Ishikawa (cell line): ENCODE data around the gene HARBI1.

Experiments
- CEBPB ChIP-seq: IDR thresholded peaks from 2 replicates; pipeline ENCODE4 v1.6.1; 2012
- EP300 ChIP-seq: IDR thresholded peaks from 2 replicates; pipeline ENCODE4 v1.6.1; 2012; ENCODE audit warnings: borderline replicate concordance
- FOXM1 ChIP-seq: IDR thresholded peaks from 2 replicates; pipeline ENCODE4 v1.6.1; 2012; ENCODE audit warnings: low read depth, borderline replicate concordance
- MAX ChIP-seq: IDR thresholded peaks from 2 replicates; pipeline ENCODE4 v1.6.1; 2012
- NFIC ChIP-seq: IDR thresholded peaks from 2 replicates; pipeline ENCODE4 v1.6.1; 2012
- RAD21 ChIP-seq: IDR thresholded peaks from 2 replicates; pipeline ENCODE4 v1.6.1; 2012; ENCODE audit warnings: low read depth
- REST ChIP-seq: IDR thresholded peaks from 2 replicates; pipeline ENCODE4 v1.6.1; 2012; ENCODE audit warnings: low read depth, mild to moderate bottlenecking
- TAF1 ChIP-seq: IDR thresholded peaks from 2 replicates; pipeline ENCODE4 v1.6.1; 2012; ENCODE audit warnings: low read depth, mild to moderate bottlenecking
- TCF12 ChIP-seq: IDR thresholded peaks from 2 replicates; pipeline ENCODE4 v1.6.1; 2012; ENCODE audit warnings: low read depth
- USF1 ChIP-seq: IDR thresholded peaks from 2 replicates; pipeline ENCODE4 v1.6.1; 2012
- YY1 ChIP-seq: IDR thresholded peaks from 2 replicates; pipeline ENCODE4 v1.6.1; 2012; ENCODE audit warnings: low read depth

- TF ChIP-seq CEBPB: no peak
- no peak for TF ChIP-seq FOXM1
- TF ChIP-seq TCF12: no peak
- TF ChIP-seq YY1: no peak
- TF ChIP-seq RAD21: no peak
- no peak for TF ChIP-seq REST
- no peak for TF ChIP-seq NFIC
- TF ChIP-seq EP300: no peak
- no peak for TF ChIP-seq USF1
- no peak for TF ChIP-seq TAF1
- TF ChIP-seq MAX: no peak
Measured at GRCh38 chr11:46643986-46644385, 27.0 kb upstream of the HARBI1 start.
